RPMI8226 (cell line): ENCODE measurements around the gene MYMX.
"Not testable (repeated sequence)": the region's sequence is repeated elsewhere in the genome, so short reads cannot be mapped to it uniquely, and the experiment has no call there.

ENCODE experiments used
- DNase-seq: peaks from one replicate; pipeline ENCODE4 v3.0.0-alpha.2; 2015

MYMX gene

DNA sequence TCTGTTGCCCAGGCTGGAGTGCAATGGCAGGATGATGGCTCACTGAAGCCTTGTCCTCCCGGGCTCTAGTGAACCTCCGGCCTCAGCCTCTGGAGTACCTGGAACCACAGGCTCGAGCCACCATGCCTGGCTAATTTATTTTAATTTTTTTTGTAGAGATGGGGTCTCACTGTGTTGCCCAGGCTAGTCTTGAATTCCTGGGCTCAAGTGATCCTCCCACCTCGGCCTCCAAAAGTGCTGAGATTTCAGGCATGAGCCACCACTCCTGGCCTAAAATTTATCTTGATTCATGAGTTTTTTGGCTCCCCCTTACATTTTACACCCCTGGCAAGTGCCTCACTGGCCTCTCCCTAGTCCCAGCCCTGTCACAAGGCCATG is 4.2 kb downstream of the MYMX start:
- DNase-seq, result no peak

DNA sequence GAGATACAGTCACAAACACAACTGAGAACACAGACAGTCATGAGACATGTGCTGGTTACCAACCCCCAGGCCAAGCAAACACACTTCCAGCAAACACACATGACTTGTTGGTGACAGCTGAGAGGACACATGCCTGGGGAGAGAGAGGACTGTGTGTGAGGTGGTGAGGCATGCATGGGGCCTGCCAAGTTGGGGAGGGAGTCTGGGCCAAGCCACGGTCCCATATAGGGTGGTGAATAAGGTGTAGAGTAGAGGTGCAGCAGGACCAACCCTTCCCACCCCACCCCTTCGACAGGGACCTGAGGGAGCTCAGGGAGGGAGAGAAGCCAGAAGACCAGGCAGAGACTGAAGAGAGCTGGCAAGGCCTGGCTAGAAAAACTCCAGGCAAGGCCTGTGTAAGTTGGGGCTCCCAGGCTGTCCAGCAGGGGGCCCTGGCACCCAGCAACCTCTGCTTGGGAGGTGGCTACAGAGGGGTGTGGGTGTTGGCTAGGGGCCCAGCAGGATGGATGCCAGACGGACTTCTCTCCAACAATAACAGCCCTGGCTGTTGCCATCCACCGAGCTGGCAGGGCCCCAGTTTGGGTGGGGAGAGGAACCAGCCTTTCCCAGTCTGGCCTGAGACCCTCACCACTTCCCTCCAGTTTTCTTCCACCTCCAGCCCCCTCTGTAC is 4.7 kb downstream of the MYMX start:
- peak; percentile 96 for DNase-seq

DNA sequence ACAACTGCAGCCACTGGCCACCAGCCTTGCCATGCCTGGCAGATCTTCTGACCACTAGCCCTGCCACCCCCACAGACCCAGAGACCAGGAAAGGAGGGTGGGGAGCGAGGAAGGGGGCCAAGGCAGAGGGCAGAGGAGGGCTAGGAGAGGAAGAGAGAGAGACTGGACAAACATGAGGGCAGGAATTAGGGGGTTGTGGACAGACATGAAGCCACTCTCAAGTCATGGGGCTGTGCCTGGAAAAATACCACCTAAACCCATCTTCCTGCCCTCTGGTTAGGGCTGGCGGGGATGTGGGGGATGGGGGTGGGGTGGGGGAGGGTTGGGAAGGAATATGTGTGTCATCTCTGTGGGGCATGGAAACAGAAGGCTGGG is 5.2 kb downstream of the MYMX start:
- no peak for DNase-seq

DNA sequence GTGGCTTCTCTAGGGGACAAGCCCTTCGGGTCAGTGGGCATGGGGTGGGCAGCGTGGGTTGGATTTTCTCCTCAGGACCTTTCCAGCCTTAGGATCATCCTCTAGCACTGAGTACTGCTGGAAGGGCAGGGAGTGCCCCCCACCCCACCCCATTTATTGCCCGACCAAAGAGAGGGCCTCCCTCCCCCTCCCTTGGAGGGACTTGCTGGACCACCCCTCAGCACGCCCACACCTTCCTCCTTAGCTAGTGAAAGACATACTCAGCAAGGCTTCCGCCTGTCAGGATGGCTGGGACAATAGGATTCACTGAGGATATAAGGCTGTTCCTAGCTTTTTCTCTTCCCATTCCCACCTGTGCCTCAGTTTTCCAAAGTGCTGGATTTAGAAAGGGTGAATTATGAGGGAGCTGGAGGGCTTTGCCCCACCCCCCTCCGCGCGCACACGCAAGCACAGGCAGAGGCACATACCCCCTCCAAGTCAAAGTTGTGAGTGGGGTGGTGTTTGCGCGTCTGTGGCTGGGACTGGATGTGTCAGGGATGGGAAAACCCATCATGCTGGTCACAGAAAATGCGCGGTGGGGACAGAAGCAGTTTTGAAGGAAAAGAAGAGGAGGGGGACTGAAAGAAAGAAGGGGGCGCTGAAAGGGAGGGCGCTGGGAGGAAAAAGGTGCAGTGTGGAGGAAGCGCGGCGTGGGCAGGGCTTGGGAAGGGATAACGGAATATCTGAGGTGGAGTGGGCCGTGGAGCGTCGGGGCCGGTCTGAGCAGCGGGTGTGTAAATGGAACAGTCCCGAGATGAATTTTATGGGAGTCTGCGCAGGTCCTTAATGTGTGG is 6.0 kb downstream of the MYMX start:
- DNase-seq, result no peak

DNA sequence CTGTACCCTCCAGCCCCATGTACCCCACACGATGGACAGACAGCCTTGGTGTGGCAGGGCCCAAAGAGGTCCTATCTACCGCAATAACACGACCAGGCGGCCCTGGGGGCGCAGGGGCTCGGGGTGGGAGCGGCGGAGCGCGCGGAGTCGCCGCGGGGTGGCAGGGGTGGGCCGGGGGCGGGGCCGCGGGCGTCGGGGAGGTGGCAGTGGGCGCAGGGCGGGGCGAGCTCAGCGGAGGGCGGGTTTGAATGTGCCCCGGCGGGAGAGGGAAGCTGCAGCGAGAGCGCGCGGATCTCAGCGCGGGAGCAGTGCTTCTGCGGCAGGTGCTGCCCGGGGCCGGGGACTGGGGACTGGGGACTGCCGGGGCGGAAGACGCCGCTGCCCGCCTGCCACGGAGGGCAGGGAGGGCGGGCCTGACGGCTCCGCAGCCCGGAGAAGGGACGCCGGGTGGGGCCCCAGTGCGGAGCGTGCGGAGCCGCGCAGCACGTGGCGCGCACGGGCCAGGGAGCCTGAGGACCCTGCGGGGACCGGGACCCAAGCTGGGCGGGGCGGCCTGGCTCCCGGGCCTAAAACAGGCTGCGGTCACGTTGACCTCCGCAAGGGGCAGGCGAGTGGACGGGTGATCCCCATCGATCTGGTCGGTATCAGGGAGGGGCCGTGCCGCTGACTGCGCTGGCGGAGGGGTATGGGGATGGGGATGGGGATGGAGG is 6.7 kb downstream of the MYMX start, which contains the start of gene SLC29A1:
Gene SLC29A1, plus strand, starts transcription at position 277 of the 710 bp plus-strand sequence. CDS start 3,719 bp downstream, outside the sequence.
- peak; percentile 88 for DNase-seq

DNA sequence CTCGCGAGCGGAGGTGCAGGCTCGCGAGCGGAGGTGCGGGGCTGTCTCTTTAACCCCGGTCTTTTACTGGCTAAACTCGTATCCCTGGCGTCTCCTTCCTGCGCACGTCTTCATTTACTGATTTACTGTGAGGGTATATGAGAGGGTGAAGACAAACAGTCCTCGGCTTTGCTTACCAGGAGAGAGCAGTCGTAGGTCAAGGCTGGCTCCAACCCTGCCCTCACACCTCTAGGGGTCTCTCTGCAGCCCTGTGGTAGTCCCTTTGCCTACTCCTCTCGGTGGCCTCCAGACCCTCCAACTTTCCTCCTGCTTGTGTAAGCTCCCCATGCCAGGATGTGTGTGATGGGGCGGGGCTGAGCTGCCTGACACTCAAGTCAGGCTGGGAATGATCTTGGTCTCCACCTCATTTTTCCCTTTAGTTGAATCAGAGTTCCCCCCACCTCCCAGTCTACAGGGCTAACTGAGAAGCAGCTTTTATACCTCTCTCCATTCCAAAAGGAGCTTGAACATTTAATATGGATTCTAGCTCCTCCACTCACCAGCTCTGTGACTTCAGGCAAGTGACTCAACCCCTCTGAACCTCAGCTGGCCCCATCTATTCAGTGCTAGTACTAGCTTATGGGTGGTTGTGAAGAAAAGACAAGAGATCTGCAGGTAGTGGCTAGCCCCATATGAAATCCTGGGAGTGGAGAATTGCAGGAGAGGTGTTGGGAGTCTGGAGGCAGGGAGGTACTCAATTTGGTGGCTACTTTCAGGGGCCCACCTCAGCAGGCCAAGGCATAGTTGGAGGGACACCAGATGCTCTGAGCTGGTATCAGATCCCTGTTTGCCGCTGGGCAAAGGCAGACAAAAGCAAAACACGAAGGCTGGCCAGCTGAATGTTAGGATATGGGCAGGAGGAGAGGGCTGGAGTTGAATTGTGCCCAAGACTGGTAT is 7.6 kb downstream of the MYMX start:
- peak; percentile 55 for DNase-seq

DNA sequence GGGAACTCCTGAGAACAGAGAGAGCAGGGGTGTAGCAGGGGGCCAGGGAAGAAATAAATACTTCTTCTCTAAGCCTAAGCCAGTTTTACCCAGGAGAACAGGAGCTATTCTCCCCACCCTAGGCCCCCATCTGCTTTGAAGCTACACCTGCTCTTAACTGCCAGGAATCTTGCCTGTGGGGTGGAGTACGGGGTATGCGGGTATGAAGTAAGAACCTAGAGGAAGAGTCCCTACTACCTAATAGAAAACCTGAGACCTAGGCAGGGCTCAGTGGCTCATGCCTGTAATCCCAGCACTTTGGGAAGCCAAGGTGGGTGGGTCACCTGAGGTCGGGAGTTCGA is 8.2 kb downstream of the MYMX start:
- no peak for DNase-seq

DNA sequence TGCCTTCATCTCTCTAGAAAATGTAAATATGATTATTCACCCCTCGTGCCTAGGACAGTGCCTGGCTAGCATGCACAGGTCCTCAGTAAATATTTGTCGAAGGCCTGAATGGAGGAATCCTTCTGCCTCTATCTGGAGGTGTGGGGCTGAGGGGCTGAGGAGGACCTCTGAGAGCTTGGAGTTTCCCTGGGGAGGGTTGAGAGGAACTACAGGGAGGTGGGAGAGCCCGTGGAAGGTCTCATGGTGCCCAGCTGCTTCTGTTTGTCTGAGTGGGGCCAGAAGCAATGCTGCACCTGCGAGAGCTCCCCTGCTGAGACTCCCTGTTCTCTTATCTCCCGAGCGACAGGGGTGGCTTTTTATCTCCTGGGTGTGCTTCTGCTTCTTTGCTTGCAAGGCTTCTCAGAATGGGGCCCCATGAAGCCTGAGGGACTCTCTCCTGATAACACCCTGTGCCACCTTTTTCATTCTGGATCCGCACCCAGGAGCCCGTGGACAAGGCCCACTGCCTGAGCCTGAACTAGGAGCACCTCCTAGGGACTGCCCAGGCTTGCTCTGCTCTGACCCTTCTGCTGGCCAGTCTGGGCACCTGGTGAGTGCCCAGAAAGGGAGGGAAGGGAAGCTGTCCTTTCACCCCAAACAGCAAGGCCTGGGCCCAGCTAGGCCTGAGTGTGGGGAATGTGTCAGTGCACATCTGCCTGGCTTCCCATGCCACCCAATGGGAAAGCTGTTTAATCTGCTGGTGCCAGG is 9.0 kb downstream of the MYMX start:
- DNase-seq, result no peak

DNA sequence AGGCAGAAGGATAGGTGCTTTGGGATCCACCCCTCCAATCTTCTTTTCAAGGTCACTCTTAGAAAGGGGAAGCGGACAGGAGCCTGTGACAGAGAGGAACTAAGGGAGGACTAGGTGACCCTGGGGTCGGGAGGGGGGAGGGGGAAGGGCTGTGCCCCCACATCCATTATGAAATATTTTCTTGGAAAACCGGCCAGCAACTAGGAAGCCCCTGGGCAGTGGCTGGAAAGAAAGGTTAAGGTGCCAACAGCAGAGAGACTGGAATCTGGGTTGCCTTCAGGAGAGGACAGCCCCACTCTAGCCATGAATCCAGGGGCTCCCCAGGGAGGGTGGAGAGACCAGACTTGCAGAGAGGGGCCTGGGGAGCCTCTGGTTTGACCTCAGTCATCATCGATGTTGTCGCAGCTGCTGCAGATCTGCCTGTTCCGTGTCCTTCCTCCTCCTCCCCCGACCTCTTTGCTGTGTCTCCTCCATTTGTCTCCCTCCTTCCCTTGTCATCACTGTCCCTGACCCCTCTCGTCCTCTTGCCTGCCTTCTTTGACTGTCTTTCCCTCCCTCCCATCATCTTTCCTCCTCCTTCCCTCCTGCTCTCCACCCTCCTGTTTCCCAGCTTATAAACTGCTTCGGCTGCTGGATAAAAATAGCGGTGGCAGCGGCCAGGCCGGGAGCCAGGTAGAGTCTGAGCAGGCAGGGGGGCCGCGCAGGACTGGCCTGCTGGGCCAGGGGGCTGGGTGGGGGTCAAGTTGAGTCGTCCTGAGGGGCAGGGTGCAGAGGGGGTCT is 9.8 kb downstream of the MYMX start:
- no peak for DNase-seq

DNA sequence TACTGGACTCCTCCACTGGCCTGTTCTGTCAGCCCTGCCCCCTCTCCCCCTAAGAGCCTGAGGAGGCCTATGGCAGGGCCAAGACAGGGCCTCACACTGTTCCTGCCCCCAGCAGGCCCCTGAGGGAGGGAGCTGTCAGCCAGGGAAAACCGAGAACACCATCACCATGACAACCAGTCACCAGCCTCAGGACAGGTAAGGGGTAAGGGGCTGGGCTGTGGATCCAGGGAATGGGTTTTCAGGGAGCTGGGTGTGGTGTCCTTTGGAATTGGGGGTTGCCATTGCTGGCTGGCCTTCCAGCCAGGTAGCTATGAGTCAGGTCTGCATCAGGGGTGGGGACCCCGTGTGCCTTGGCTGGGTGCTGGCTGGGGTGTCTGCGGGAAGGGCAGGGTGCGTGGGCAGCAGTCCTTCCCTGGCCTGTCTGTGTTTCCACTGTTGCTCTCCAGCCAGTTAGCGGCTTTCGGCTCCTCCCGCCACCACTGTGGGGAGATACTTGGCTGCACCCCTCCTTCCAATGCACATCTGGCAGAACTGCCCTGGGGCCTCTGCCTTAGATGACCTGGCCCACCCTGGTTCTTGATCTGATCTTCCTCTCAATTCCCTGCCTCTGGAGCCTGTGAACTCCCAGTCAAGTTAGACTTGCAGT is 10.5 kb downstream of the MYMX start:
- DNase-seq, result no peak

DNA sequence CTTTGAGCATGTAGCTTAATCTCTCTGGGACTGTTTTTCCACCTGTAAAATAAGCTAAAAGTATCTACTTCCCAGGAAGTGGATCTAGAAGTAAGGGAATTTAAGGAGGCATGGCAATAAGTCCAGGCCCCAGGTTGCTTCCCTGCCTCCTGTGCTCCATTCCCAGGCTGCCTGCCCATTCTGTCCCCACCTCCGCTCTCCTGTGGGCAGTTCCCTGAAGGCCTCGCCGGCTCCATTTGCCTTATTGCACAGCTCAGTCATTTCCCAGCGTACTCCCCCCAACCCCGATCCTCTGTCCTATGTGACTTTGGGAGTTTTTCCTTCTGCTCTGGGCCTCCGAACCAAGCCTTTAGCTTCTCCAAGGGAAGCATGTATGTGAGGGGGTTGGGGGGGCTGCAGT is 11.3 kb downstream of the MYMX start:
- DNase-seq, result no peak

DNA sequence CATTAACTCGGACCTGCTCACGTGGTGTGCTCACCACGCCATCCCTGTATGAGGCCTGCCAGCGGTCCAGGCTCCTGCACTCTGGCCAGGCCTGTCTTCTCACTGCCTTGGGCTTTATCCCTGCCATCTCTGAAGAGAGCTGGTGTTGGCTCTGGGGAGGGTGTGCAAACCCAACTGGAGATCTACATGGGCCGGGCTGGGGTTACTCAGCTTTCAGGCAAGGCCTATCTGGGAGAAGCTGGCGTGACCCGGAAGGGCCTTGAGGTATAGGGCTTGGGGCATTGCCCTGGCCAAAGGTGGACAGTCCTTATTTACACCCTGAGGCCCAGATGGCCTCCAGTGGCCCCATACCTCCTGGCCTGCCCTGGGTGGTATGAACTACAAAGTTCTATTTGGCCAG is 11.7 kb downstream of the MYMX start:
- no peak for DNase-seq

DNA sequence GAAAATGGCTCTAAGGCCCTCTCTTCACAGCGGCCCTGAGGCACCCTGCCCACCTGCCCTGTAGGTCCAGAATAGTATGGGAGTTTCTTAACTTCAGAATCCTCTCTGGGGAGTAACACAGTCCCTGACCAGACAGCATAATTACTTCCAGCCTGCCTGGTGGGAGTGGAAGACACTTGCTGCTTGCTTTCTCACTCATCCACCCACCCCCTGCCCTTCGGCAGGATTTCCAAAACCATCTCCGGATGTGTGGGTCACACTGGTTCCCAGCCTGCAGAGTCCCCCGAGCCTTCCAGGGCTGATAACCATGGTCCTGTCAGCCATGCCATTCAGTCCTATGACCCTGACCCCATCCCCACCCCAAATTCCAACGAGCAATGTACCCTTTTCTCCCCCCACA is 12.1 kb downstream of the MYMX start:
- DNase-seq, result no peak

DNA sequence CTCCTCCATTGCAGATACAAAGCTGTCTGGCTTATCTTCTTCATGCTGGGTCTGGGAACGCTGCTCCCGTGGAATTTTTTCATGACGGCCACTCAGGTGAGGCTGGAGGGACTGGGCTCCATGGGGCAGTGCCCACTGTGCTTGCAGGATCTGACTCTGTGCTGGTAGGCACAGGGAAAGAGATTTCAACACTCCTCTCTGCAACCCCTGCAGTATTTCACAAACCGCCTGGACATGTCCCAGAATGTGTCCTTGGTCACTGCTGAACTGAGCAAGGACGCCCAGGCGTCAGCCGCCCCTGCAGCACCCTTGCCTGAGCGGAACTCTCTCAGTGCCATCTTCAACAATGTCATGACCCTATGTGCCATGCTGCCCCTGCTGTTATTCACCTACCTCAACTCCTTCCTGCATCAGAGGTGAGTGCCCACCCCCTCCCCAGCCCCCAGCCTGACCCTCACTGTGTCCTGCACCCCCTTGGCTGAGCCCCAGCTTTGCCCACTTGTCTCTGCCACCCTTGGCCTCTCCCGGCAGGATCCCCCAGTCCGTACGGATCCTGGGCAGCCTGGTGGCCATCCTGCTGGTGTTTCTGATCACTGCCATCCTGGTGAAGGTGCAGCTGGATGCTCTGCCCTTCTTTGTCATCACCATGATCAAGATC is 12.8 kb downstream of the MYMX start:
- DNase-seq, result no peak

DNA sequence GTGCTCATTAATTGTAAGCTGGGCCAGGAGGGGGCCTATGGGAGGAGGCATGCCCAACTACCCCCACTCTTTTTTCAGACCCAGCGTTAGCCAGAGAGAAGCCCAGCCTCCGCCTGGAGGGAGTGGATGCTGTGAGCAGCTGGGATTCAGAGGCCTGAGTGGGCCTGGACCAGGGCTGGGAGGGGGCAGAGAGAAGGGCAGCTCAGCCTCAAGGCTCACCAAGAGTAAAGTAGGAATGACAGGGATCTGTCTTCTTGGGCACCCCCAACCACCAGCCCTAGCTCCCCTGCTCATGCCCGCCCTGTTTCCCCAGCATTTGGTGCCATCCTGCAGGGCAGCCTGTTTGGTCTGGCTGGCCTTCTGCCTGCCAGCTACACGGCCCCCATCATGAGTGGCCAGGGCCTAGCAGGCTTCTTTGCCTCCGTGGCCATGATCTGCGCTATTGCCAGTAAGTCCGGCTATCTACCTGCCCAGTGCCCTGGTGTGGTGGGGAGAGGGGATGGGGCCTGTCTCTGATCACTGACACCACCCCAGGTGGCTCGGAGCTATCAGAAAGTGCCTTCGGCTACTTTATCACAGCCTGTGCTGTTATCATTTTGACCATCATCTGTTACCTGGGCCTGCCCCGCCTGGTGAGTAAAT is 13.4 kb downstream of the MYMX start:
- no peak for DNase-seq

DNA sequence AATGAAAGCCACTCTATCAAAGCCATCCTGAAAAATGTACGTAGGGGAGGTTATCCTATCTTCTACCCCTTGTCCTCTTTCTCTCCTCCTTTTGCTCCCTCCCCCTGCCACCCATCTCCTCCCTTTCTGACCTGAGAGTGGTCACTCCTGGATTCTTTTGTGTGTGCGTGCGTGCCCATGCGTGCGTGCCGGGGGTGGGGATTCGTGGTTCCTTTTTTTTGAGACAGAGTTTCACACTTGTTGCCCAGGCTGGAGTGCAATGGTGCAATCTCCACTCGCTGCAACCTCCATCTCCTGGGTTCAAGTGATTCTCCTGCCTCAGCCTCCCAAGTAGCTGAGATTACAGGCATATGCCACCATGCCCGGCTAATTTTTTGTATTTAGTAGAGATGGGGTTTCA is 14.7 kb downstream of the MYMX start:
- DNase-seq, result not testable (repeated sequence)

DNA sequence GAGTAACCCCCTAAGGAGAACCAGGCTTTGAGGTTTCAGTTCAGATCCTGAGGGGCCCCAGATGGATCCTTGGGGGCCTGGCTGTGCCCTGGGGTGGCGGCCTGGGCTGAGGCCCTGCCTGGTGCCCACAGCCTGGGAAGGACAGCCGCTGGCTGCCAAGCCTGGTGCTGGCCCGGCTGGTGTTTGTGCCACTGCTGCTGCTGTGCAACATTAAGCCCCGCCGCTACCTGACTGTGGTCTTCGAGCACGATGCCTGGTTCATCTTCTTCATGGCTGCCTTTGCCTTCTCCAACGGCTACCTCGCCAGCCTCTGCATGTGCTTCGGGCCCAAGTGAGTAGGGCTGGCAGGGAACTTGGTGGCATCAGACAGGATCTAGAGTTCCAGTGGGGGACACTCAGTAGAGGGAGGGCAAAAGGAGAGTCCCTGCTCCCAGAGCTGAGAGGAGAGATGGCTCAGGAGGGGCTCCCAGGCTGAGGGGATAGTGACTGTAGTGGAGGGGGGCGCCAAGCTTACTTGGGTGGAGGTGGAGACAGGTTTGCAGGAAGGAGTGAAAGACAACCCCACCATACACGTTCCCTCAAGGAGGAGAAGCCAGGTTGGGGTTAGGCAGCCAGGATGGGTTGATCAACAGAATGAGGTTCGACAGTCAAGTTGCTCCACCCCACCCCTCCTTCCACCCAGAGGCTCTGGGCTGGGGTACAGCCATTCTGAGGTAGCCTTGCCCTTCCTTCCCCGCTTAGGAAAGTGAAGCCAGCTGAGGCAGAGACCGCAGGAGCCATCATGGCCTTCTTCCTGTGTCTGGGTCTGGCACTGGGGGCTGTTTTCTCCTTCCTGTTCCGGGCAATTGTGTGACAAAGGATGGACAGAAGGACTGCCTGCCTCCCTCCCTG is 16.2 kb downstream of the MYMX start:
- DNase-seq, result no peak

DNA sequence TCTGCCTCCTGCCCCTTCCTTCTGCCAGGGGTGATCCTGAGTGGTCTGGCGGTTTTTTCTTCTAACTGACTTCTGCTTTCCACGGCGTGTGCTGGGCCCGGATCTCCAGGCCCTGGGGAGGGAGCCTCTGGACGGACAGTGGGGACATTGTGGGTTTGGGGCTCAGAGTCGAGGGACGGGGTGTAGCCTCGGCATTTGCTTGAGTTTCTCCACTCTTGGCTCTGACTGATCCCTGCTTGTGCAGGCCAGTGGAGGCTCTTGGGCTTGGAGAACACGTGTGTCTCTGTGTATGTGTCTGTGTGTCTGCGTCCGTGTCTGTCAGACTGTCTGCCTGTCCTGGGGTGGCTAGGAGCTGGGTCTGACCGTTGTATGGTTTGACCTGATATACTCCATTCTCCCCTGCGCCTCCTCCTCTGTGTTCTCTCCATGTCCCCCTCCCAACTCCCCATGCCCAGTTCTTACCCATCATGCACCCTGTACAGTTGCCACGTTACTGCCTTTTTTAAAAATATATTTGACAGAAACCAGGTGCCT is 16.9 kb downstream of the MYMX start:
- no peak for DNase-seq
